Activated naive CD4-positive, alpha-beta T cell (primary cell): ENCODE data around the gene NFKBIZ.
"Not testable (repeated sequence)": the region's sequence is repeated elsewhere in the genome, so short reads cannot be mapped to it uniquely, and the experiment has no call there.

Source experiments
- DNase-seq, 4 experiments: peaks; one replicate each; lab custom pipeline; 2025; lab: John Stamatoyannopoulos, UW

The NFKBIZ gene

GRCh38 chr3:101876142-101876541 is 26.8 kb downstream of the NFKBIZ start:
- DNase-seq: no peak

GRCh38 chr3:101878589-101878988 is 29.3 kb downstream of the NFKBIZ start:
- no peak for DNase-seq

- DNase-seq: no peak
These were observed 29.8 kb downstream of the NFKBIZ start for GRCh38 chr3:101879102-101879501.

- DNase-seq: no peak
These were observed 30.4 kb downstream of the NFKBIZ start for GRCh38 chr3:101879623-101880284.

GRCh38 chr3:101884776-101885175 is 35.5 kb downstream of the NFKBIZ start:
- DNase-seq: no peak

GRCh38 chr3:101885584-101885983 is 36.3 kb downstream of the NFKBIZ start:
- not testable (repeated sequence) for DNase-seq

DNA sequence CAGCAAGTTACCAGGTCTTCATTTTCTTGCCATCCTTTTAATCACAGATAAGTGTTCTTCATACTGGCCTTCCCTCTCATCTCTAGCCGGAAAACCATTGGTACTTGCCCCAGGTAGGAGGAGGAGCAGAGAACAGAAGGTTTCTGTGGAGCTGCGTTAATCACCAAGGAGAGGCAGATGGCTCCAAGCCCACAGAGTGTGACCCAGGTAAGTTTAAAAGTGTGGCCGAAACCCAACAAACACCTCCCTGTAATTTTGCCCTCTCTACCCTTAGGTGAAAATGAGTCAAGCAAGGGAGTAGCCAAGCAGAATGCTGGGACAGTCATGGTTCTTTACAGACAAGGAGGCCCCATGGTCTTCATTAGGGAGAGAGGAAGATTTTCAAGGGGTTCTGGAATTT is 37.3 kb downstream of the NFKBIZ start:
- DNase-seq: no peak

- DNase-seq: no peak
These were observed 39.3 kb downstream of the NFKBIZ start for GRCh38 chr3:101888653-101889052.

DNA sequence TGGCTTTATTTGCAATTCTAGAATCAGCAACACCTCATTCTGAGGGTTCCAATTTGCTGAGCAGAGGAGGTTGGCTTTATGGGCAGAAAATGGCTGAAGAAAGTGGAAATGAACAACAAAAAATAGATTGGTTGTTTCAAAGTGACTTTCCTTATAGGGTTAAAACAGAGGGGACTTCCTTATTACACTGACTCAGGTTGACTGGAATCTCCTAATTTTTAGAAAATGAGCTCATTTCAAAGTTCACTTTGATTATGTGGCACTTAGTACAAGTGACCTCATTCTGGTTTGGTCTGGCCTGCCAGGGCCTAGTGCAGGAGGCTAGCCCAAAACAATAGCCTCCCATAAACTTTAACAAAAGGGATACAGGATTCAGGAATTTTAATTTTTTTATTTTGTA is 41.4 kb downstream of the NFKBIZ start:
- no peak for DNase-seq

DNA sequence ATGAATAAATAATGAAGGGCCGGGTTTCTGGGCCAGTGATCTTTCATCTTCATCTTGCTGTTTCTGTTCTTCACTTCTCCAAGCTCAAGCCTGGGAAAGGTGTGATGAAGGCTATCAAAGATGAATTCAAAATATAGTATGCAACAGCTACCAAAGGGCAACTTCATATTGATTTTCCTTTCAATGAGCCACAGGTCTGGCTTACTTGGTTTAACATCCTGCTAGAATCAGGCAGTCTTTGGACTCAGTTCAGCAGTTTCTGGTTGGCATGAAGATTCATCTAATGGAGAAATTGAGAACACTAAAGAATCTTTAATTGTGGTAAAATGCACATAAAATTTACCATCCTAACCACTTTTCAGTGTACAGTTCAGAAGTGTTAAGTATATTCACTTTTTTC is 43.3 kb downstream of the NFKBIZ start:
- no peak for DNase-seq

GRCh38 chr3:101896083-101896757 is 46.9 kb downstream of the NFKBIZ start:
- DNase-seq: no peak

- no peak for DNase-seq
These were observed 47.7 kb downstream of the NFKBIZ start for GRCh38 chr3:101897013-101897412.

- DNase-seq: no peak
These were observed 48.7 kb downstream of the NFKBIZ start for GRCh38 chr3:101898039-101898438.

DNA sequence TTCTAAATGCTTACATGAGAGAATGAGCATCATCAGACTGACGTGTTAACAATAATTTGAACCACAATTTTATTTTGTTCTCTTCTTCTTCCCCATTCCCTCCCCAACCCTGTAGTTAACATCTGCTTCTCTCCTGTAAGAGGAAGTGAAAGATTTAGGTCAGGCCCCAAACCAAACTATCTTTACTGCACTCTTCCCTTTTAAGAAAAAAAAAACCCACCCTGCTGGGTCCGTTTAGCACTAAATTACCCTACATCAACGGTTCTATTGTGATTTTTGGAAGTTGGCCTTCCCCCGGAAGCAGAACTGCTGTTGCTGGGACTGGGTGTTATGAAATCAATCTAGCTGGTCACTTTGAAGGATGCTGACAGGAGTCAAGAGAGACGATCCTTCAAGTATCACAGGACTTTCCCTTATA is 49.4 kb downstream of the NFKBIZ start:
- no peak for DNase-seq

GRCh38 chr3:101900316-101900715 is 51.0 kb downstream of the NFKBIZ start:
- no peak for DNase-seq

GRCh38 chr3:101900736-101901135 is 51.4 kb downstream of the NFKBIZ start:
- no peak for DNase-seq

DNA sequence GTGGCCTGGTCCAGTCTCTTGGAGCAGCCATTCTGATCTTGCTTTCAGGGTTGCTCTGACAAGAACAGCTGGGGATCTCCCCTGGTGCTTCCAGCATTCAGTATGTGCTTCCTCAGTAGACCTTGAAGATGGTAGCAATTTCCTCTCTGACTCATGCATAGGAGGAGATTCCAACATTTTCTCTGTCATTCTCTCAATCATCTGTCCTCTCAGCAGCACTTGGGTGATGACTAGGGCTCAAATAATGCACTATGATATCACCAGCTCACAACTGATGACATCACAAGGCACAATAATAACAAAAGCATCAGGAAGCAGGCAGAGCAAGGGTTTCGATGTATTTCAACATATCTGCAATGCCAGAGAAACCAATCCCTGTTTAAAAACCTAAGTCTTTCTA is 52.7 kb downstream of the NFKBIZ start:
- no peak for DNase-seq

DNA sequence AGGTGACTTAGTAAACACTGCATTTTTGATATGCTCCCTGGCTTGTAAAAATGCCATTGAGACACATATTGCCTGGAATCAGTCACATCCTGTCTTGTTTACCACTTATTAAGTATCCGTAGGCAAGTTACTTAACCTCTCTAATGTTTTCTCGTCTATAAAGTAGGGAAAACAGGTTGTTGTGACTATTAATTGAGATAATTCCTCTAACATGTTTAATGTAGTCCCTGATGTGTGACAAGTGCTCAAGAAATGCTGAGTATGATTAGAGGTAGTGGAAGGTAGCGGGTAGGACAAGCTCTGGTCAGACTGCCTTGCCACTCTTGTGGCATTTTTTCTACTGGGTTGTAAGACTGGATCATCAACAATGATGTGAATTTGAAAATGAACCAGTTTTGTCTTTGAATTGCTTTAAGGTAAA is 54.1 kb downstream of the NFKBIZ start:
- no peak for DNase-seq

GRCh38 chr3:101905573-101905972 is 56.3 kb downstream of the NFKBIZ start:
- DNase-seq: not testable (repeated sequence)
